Neural cell (in vitro differentiated cells): Measurements from ENCODE around the gene MED26. TPM values are rescaled to one million over a fixed set of nuclear protein-coding genes. Genes with fewer than 3 reads are reported as not detected.

Source experiments
- H2AFZ ChIP-seq: fragments of 200-600, 300-800 bp; sonication (generic), shearing (Covaris generic); 2 replicates; pipeline ENCODE4 v1.6.0; 2014; ENCODE audit warnings: low read depth, mild to moderate bottlenecking, antibody characterized with exemption, low read length, moderate library complexity
- H3F3A ChIP-seq: fragments of 200-600 bp; shearing (Covaris generic); 2 replicates; pipeline ENCODE4 v1.6.1; 2016; ENCODE audit warnings: mild to moderate bottlenecking, moderate library complexity, mixed read lengths, antibody characterized with exemption, low read length; ENCODE audit not compliant: insufficient read depth, poor library complexity, severe bottlenecking
- H3K27ac ChIP-seq: fragments of 200-600, 300-800 bp; sonication (generic), shearing (Covaris generic); 2 replicates; pipeline ENCODE4 v1.5.1; 2014; ENCODE audit warnings: mild to moderate bottlenecking, low read length, moderate library complexity
- H3K27me3 ChIP-seq: fragments of 300-800, 200-600 bp; sonication (generic), shearing (Covaris generic); 2 replicates; pipeline ENCODE4 v1.6.0; 2014; ENCODE audit warnings: mild to moderate bottlenecking, low read depth, low read length, moderate library complexity; ENCODE audit not compliant: insufficient read depth
- H3K36me3 ChIP-seq: fragments of 300-800, 200-600 bp; sonication (generic), shearing (Covaris generic); 2 replicates; pipeline ENCODE4 v1.5.1; 2014; ENCODE audit warnings: mild to moderate bottlenecking, antibody characterized with exemption, low read length, moderate library complexity; ENCODE audit not compliant: insufficient read depth
- H3K4me2 ChIP-seq: fragments of 300-800, 200-600 bp; sonication (generic), shearing (Covaris generic); 2 replicates; pipeline ENCODE4 v1.6.0; 2014; ENCODE audit warnings: mild to moderate bottlenecking, low read length
- H3K4me3 ChIP-seq: fragments of 300-800, 200-600 bp; sonication (generic), shearing (Covaris generic); 2 replicates; pipeline ENCODE4 v1.5.1; 2014; ENCODE audit warnings: mild to moderate bottlenecking, low read length, moderate library complexity
- H3K79me2 ChIP-seq: fragments of 200-600 bp; shearing (Covaris generic); replicated peaks from 2 replicates; pipeline ENCODE4 v1.6.0; 2014; ENCODE audit warnings: mild to moderate bottlenecking, low read length, moderate library complexity; ENCODE audit not compliant: insufficient read depth
- H3K9ac ChIP-seq: fragments of 300-800, 200-600 bp; sonication (generic), shearing (Covaris generic); 2 replicates; pipeline ENCODE4 v1.6.1; 2016; ENCODE audit warnings: mild to moderate bottlenecking, low read length, mixed read lengths
- H3K9me2 ChIP-seq: fragments of 200-600 bp; shearing (Covaris generic); 2 replicates; pipeline ENCODE4 v1.6.1; 2016; ENCODE audit warnings: mild to moderate bottlenecking, low read length, mixed read lengths; ENCODE audit not compliant: insufficient read depth
- H3K9me3 ChIP-seq: fragments of 200-600, 300-800 bp; sonication (generic), shearing (Covaris generic); 2 replicates; pipeline ENCODE4 v1.6.1; 2016; ENCODE audit warnings: mild to moderate bottlenecking, mixed run types, low read length, moderate library complexity, mixed read lengths
- H4K20me1 ChIP-seq: fragments of 200-600 bp; shearing (Covaris generic); 2 replicates; pipeline ENCODE4 v1.6.1; 2016; ENCODE audit warnings: mild to moderate bottlenecking, mixed run types; ENCODE audit not compliant: insufficient read depth
- CTCF ChIP-seq: fragments of 450-650 bp; IDR thresholded peaks from 2 replicates; pipeline ENCODE4 v1.5.1; 2014; ENCODE audit warnings: antibody characterized with exemption, mild to moderate bottlenecking, moderate library complexity; ENCODE audit not compliant: poor library complexity, severe bottlenecking
- EP300 ChIP-seq: fragments of 450-650 bp; conservative IDR thresholded peaks from 2 replicates; pipeline ENCODE4 v1.6.1; 2014; ENCODE audit warnings: antibody characterized with exemption, mild to moderate bottlenecking, moderate library complexity; ENCODE audit not compliant: poor library complexity, severe bottlenecking
- EZH2 ChIP-seq: fragments of 200-600, 300-800 bp; shearing (Covaris generic), sonication (generic); IDR thresholded peaks from 2 replicates; pipeline ENCODE4 v1.6.1; 2014; ENCODE audit warnings: antibody characterized with exemption, low read length, borderline replicate concordance, mild to moderate bottlenecking; ENCODE audit not compliant: insufficient read depth, poor library complexity, severe bottlenecking
- MXI1 ChIP-seq: fragments of 450-650 bp; conservative IDR thresholded peaks from 2 replicates; pipeline ENCODE4 v1.6.1; 2014; ENCODE audit warnings: antibody characterized with exemption, mild to moderate bottlenecking; ENCODE audit not compliant: poor library complexity, severe bottlenecking
- POLR2AphosphoS5 ChIP-seq: IDR thresholded peaks from 2 replicates; pipeline ENCODE4 v1.6.1; 2012
- RAD21 ChIP-seq: fragments of 450-650 bp; conservative IDR thresholded peaks from 2 replicates; pipeline ENCODE4 v1.6.1; 2014; ENCODE audit warnings: antibody characterized with exemption, mild to moderate bottlenecking, moderate library complexity
- REST ChIP-seq: IDR thresholded peaks from 2 replicates; pipeline ENCODE4 v1.6.1; 2012; ENCODE audit warnings: borderline replicate concordance
- SMC3 ChIP-seq: fragments of 450-650 bp; conservative IDR thresholded peaks from 2 replicates; pipeline ENCODE4 v1.6.1; 2014; ENCODE audit warnings: antibody characterized with exemption, mild to moderate bottlenecking, moderate library complexity; ENCODE audit not compliant: poor library complexity
- TAF1 ChIP-seq: IDR thresholded peaks from 2 replicates; pipeline ENCODE4 v1.6.1; 2012; ENCODE audit warnings: low read depth
- polyA plus RNA-seq: library from polyadenylated mRNA; depleted of rRNA; stranded (reverse); fragments of >200 nt; gene quantifications from 2 replicates; pipeline ENCODE4 v1.2.3, GENCODE V29; 2014

The MED26 gene
- polyA plus RNA-seq, 1 donor from 2014 or later = 4.2 TPM

- Histone ChIP-seq H3K27me3 (no peaks in the 10 kb centered on the region), H3K4me2 (no peak overlapping the region), H3K27ac (no peak overlapping the region), H3K9me3 (no peaks in the 10 kb centered on the region), H4K20me1 (peaks cover 2% of the 10 kb centered on the region), H3F3A (no peaks in the 10 kb centered on the region), H3K36me3 (no peaks in the 10 kb centered on the region), H3K79me2 (peaks cover 22% of the 10 kb centered on the region), H2AFZ (no peak overlapping the region), H3K9me2 (no peaks in the 10 kb centered on the region), H3K4me3 (no peak overlapping the region), H3K9ac (no peak overlapping the region)
- TF ChIP-seq SMC3 = no peak
- no peak for TF ChIP-seq CTCF
- TF ChIP-seq EZH2 = no peak
- no peak for TF ChIP-seq POLR2AphosphoS5
- no peak for TF ChIP-seq EP300
- TF ChIP-seq TAF1 = no peak
- no peak for TF ChIP-seq MXI1
- no peak for TF ChIP-seq REST
- no peak for TF ChIP-seq RAD21
These were observed 91.9 kb downstream of the MED26 start for GRCh38 chr19:16536130-16536529.

GRCh38 chr19:16535381-16535780, 92.6 kb downstream of the MED26 start:
- Histone ChIP-seq H3K4me3 (no peak overlapping the region), H3K79me2 (peaks cover 14% of the 10 kb centered on the region), H3K4me2 (no peak overlapping the region), H3K27ac (no peak overlapping the region), H3K27me3 (no peaks in the 10 kb centered on the region), H3K9ac (no peak overlapping the region), H3K9me3 (no peaks in the 10 kb centered on the region), H2AFZ (no peak overlapping the region), H3K9me2 (no peaks in the 10 kb centered on the region), H3F3A (no peaks in the 10 kb centered on the region), H4K20me1 (peaks cover 2% of the 10 kb centered on the region), H3K36me3 (no peaks in the 10 kb centered on the region)
- no peak for TF ChIP-seq CTCF
